DOHH2 (cell line): ENCODE results near the gene CYTH1.
"Not testable (repeated sequence)": the region's sequence is repeated elsewhere in the genome, so short reads cannot be mapped to it uniquely, and the experiment has no call there.

ENCODE experiments used
- H3F3A ChIP-seq: fragments of 200-600 bp; sonication (generic), shearing (Covaris generic); 2 replicates; pipeline ENCODE4 v1.6.0; 2016; ENCODE audit warnings: antibody characterized with exemption, mild to moderate bottlenecking; ENCODE audit not compliant: control insufficient read depth, insufficient read depth
- H3K27ac ChIP-seq: fragments of 200-600 bp; sonication (generic); 2 replicates; pipeline ENCODE4 v1.5.1; 2014; ENCODE audit warnings: low read depth, mild to moderate bottlenecking, low read length, moderate library complexity
- H3K27me3 ChIP-seq: fragments of 200-600 bp; sonication (generic); 2 replicates; pipeline ENCODE4 v1.6.1; 2014; ENCODE audit warnings: mild to moderate bottlenecking, low read length, mixed read lengths; ENCODE audit not compliant: control insufficient read depth
- H3K36me3 ChIP-seq: fragments of 200-600 bp; sonication (generic); 2 replicates; pipeline ENCODE4 v1.6.1; 2014; ENCODE audit warnings: mild to moderate bottlenecking, low read length, moderate library complexity, mixed read lengths; ENCODE audit not compliant: control insufficient read depth
- H3K4me1 ChIP-seq: fragments of 200-600 bp; sonication (generic); 2 replicates; pipeline ENCODE4 v1.6.1; 2014; ENCODE audit warnings: mild to moderate bottlenecking, low read length, mixed read lengths; ENCODE audit not compliant: control insufficient read depth
- H3K4me2 ChIP-seq: fragments of 200-600 bp; sonication (generic); 2 replicates; pipeline ENCODE4 v1.6.0; 2014; ENCODE audit warnings: mild to moderate bottlenecking, low read length, moderate library complexity
- H3K4me3 ChIP-seq: fragments of 200-600 bp; sonication (generic); 2 replicates; pipeline ENCODE4 v1.5.1; 2014; ENCODE audit warnings: mild to moderate bottlenecking, low read length, mixed read lengths
- H3K79me2 ChIP-seq: fragments of 200-600 bp; sonication (generic); 2 replicates; pipeline ENCODE4 v1.6.1; 2014; ENCODE audit warnings: mild to moderate bottlenecking, low read length, mixed read lengths; ENCODE audit not compliant: control insufficient read depth
- H3K9me2 ChIP-seq: fragments of 200-600 bp; sonication (generic); replicated peaks from 2 replicates; pipeline ENCODE4 v1.6.1; 2014; ENCODE audit warnings: mild to moderate bottlenecking, low read length, mixed read lengths; ENCODE audit not compliant: control insufficient read depth
- H3K9me3 ChIP-seq: fragments of 200-600 bp; sonication (generic); 2 replicates; pipeline ENCODE4 v1.6.1; 2014; ENCODE audit warnings: antibody characterized with exemption, low read length, mixed read lengths; ENCODE audit not compliant: control insufficient read depth, insufficient read depth
- H4K20me1 ChIP-seq: fragments of 200-600 bp; sonication (generic); 2 replicates; pipeline ENCODE4 v1.6.0; 2014; ENCODE audit warnings: low read depth, mild to moderate bottlenecking, antibody characterized with exemption, low read length, moderate library complexity; ENCODE audit not compliant: control insufficient read depth, insufficient read depth
- EZH2phosphoT487 ChIP-seq: fragments of 200-600 bp; sonication (generic); IDR thresholded peaks from 2 replicates; pipeline ENCODE4 v1.6.1; 2017; ENCODE audit warnings: borderline replicate concordance, mild to moderate bottlenecking, antibody characterized with exemption, low read length, moderate library complexity, mixed read lengths
- TF ChIP-seq, protein P1 (sequence below): fragments of 200-600 bp; sonication (generic); IDR thresholded peaks from one replicate; pipeline ENCODE4 v1.5.1; 2014; ENCODE audit warnings: antibody characterized with exemption, mild to moderate bottlenecking, low read depth, low read length; ENCODE audit not compliant: poor library complexity, severe bottlenecking

CYTH1 gene

DNA sequence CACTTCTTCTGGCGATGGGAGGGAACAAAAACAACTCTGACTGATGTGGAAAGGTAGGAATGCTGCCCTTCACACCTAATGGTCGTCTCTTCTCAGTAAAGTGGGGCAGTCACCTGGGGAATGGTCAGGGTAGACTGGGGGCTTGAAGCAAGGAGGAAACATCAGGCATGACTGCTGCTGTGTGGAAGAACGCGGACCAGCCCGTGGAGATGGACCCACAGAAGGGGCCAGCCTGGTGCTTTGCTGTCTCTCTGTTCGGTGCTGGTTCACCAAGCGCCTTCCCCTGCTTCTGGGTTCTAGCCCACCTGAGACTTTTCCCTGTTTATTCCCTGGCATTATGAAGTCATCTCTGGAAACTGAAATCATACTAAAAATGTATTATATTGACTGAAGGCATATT lies 108.7 kb downstream of the CYTH1 start:
- Histone ChIP-seq H3K36me3 (peaks cover 49% of the 10 kb centered on the region), H3F3A (peaks cover 10% of the 10 kb centered on the region), H3K9me2 (no peaks in the 10 kb centered on the region), H3K27me3 (no peaks in the 10 kb centered on the region), H3K27ac (no peak overlapping the region), H3K79me2 (no peaks in the 10 kb centered on the region), H3K4me1 (no peaks in the 10 kb centered on the region), H3K4me2 (no peak overlapping the region), H3K4me3 (no peak overlapping the region), H3K9me3 (no peaks in the 10 kb centered on the region), H4K20me1 (no peaks in the 10 kb centered on the region)
- TF ChIP-seq, protein P1, sequence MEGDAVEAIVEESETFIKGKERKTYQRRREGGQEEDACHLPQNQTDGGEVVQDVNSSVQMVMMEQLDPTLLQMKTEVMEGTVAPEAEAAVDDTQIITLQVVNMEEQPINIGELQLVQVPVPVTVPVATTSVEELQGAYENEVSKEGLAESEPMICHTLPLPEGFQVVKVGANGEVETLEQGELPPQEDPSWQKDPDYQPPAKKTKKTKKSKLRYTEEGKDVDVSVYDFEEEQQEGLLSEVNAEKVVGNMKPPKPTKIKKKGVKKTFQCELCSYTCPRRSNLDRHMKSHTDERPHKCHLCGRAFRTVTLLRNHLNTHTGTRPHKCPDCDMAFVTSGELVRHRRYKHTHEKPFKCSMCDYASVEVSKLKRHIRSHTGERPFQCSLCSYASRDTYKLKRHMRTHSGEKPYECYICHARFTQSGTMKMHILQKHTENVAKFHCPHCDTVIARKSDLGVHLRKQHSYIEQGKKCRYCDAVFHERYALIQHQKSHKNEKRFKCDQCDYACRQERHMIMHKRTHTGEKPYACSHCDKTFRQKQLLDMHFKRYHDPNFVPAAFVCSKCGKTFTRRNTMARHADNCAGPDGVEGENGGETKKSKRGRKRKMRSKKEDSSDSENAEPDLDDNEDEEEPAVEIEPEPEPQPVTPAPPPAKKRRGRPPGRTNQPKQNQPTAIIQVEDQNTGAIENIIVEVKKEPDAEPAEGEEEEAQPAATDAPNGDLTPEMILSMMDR = no peak
- TF ChIP-seq EZH2phosphoT487 = no peak

DNA sequence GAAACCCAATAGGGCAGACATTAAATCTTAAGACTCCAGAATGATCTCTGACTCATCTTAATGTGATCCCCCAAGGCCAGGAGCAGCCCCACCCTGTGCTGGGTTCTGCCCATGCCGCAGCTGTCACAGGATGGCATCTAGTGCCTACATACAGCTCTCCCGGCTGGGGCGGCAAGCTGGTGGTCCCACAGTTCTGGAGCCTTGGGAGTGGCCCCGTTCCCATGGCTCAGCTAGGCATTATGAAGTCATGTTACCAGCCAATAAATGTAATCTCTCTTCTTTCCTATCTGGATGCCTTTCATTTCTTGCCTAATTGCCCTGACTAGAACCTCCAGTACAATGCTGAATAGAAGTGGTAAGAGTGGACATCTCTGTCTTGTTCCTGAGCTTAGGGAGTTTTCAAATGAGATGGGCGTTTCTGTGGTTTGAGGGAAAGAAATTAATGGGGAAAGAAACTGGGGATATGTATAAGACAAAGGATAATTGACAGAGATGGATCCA lies 109.2 kb downstream of the CYTH1 start:
- Histone ChIP-seq H3K9me2 (no peaks in the 10 kb centered on the region), H3K4me2 (no peak overlapping the region), H4K20me1 (no peaks in the 10 kb centered on the region), H3K27ac (no peak overlapping the region), H3K4me1 (no peaks in the 10 kb centered on the region), H3K79me2 (no peaks in the 10 kb centered on the region), H3K27me3 (no peaks in the 10 kb centered on the region), H3K9me3 (no peaks in the 10 kb centered on the region), H3F3A (peaks cover 10% of the 10 kb centered on the region), H3K36me3 (peaks cover 46% of the 10 kb centered on the region), H3K4me3 (no peak overlapping the region)
- no peak for TF ChIP-seq EZH2phosphoT487
- TF ChIP-seq, protein P1 = no peak

DNA sequence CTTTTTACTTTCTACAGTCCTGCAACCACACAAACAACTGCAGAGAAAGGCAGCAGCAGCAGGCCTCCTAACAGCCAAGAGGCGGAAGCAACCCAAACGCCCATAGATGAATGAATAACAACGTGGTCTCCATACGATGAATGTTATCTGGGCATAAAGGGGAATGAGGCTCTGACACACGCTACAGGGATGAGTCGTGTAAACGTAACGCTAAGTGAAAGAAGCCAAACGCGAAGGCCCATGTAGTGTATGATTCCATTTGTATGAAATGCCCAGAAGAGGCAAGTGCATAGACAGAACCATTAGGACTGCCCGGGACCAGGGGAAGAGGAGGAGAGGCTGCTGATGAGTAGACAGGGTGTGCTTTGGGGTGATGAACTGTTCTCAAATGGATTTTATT lies 110.1 kb downstream of the CYTH1 start:
- no peaks in the 10 kb centered on the region for H3K79me2 ChIP-seq
- H3K4me2 ChIP-seq = no peak overlapping the region
- peaks cover 40% of the 10 kb centered on the region for H3K36me3 ChIP-seq
- H3K27me3 ChIP-seq = no peaks in the 10 kb centered on the region
- no peak for TF ChIP-seq EZH2phosphoT487
- TF ChIP-seq, protein P1 = no peak
- H4K20me1 ChIP-seq = no peaks in the 10 kb centered on the region
- peaks cover 10% of the 10 kb centered on the region for H3F3A ChIP-seq
- no peak overlapping the region for H3K4me3 ChIP-seq
- peaks cover 1% of the 10 kb centered on the region for H3K4me1 ChIP-seq
- no peaks in the 10 kb centered on the region for H3K9me2 ChIP-seq
- H3K27ac ChIP-seq = no peak overlapping the region
- H3K9me3 ChIP-seq = no peaks in the 10 kb centered on the region

DNA sequence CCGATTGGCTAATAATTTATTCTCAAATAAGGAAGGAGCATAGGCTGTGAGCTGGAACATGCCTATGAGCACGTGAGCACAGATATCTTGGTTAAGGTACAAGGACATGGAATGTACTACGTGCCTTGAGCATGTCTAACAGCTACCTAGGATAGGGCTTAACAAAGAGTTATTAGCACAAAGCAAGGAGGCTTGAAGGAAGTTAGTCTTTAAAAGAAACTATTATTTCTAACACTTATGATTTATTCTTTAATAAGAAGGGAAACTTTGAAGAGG lies 110.4 kb downstream of the CYTH1 start:
- not testable (repeated sequence) for H3K4me1 ChIP-seq, H4K20me1 ChIP-seq, H3K4me3 ChIP-seq, H3F3A ChIP-seq, H3K4me2 ChIP-seq, H3K9me2 ChIP-seq, H3K27ac ChIP-seq, H3K27me3 ChIP-seq, H3K79me2 ChIP-seq, H3K9me3 ChIP-seq
- H3K36me3 ChIP-seq = peaks cover 37% of the 10 kb centered on the region
